Neural cell (in vitro differentiated cells): ENCODE data around the gene FNBP1L. TPM values are rescaled to one million over a fixed set of nuclear protein-coding genes. Genes with fewer than 3 reads are reported as not detected.
"Not testable (repeated sequence)": the region's sequence is repeated elsewhere in the genome, so short reads cannot be mapped to it uniquely, and the experiment has no call there.

ENCODE experiments used
- H2AFZ ChIP-seq: fragments of 200-600, 300-800 bp; sonication (generic), shearing (Covaris generic); 2 replicates; pipeline ENCODE4 v1.6.0; 2014; ENCODE audit warnings: low read depth, mild to moderate bottlenecking, antibody characterized with exemption, low read length, moderate library complexity
- H3F3A ChIP-seq: fragments of 200-600 bp; shearing (Covaris generic); 2 replicates; pipeline ENCODE4 v1.6.1; 2016; ENCODE audit warnings: mild to moderate bottlenecking, moderate library complexity, mixed read lengths, antibody characterized with exemption, low read length; ENCODE audit not compliant: insufficient read depth, poor library complexity, severe bottlenecking
- H3K27ac ChIP-seq: fragments of 200-600, 300-800 bp; sonication (generic), shearing (Covaris generic); 2 replicates; pipeline ENCODE4 v1.5.1; 2014; ENCODE audit warnings: mild to moderate bottlenecking, low read length, moderate library complexity
- H3K27me3 ChIP-seq: fragments of 300-800, 200-600 bp; sonication (generic), shearing (Covaris generic); 2 replicates; pipeline ENCODE4 v1.6.0; 2014; ENCODE audit warnings: mild to moderate bottlenecking, low read depth, low read length, moderate library complexity; ENCODE audit not compliant: insufficient read depth
- H3K36me3 ChIP-seq: fragments of 300-800, 200-600 bp; sonication (generic), shearing (Covaris generic); 2 replicates; pipeline ENCODE4 v1.5.1; 2014; ENCODE audit warnings: mild to moderate bottlenecking, antibody characterized with exemption, low read length, moderate library complexity; ENCODE audit not compliant: insufficient read depth
- H3K4me2 ChIP-seq: fragments of 300-800, 200-600 bp; sonication (generic), shearing (Covaris generic); 2 replicates; pipeline ENCODE4 v1.6.0; 2014; ENCODE audit warnings: mild to moderate bottlenecking, low read length
- H3K4me3 ChIP-seq: fragments of 300-800, 200-600 bp; sonication (generic), shearing (Covaris generic); 2 replicates; pipeline ENCODE4 v1.5.1; 2014; ENCODE audit warnings: mild to moderate bottlenecking, low read length, moderate library complexity
- H3K79me2 ChIP-seq: fragments of 200-600 bp; shearing (Covaris generic); replicated peaks from 2 replicates; pipeline ENCODE4 v1.6.0; 2014; ENCODE audit warnings: mild to moderate bottlenecking, low read length, moderate library complexity; ENCODE audit not compliant: insufficient read depth
- H3K9ac ChIP-seq: fragments of 300-800, 200-600 bp; sonication (generic), shearing (Covaris generic); 2 replicates; pipeline ENCODE4 v1.6.1; 2016; ENCODE audit warnings: mild to moderate bottlenecking, low read length, mixed read lengths
- H3K9me2 ChIP-seq: fragments of 200-600 bp; shearing (Covaris generic); 2 replicates; pipeline ENCODE4 v1.6.1; 2016; ENCODE audit warnings: mild to moderate bottlenecking, low read length, mixed read lengths; ENCODE audit not compliant: insufficient read depth
- H3K9me3 ChIP-seq: fragments of 200-600, 300-800 bp; sonication (generic), shearing (Covaris generic); 2 replicates; pipeline ENCODE4 v1.6.1; 2016; ENCODE audit warnings: mild to moderate bottlenecking, mixed run types, low read length, moderate library complexity, mixed read lengths
- H4K20me1 ChIP-seq: fragments of 200-600 bp; shearing (Covaris generic); 2 replicates; pipeline ENCODE4 v1.6.1; 2016; ENCODE audit warnings: mild to moderate bottlenecking, mixed run types; ENCODE audit not compliant: insufficient read depth
- EP300 ChIP-seq: fragments of 450-650 bp; conservative IDR thresholded peaks from 2 replicates; pipeline ENCODE4 v1.6.1; 2014; ENCODE audit warnings: antibody characterized with exemption, mild to moderate bottlenecking, moderate library complexity; ENCODE audit not compliant: poor library complexity, severe bottlenecking
- EZH2 ChIP-seq: fragments of 200-600, 300-800 bp; shearing (Covaris generic), sonication (generic); IDR thresholded peaks from 2 replicates; pipeline ENCODE4 v1.6.1; 2014; ENCODE audit warnings: antibody characterized with exemption, low read length, borderline replicate concordance, mild to moderate bottlenecking; ENCODE audit not compliant: insufficient read depth, poor library complexity, severe bottlenecking
- MXI1 ChIP-seq: fragments of 450-650 bp; conservative IDR thresholded peaks from 2 replicates; pipeline ENCODE4 v1.6.1; 2014; ENCODE audit warnings: antibody characterized with exemption, mild to moderate bottlenecking; ENCODE audit not compliant: poor library complexity, severe bottlenecking
- POLR2AphosphoS5 ChIP-seq: IDR thresholded peaks from 2 replicates; pipeline ENCODE4 v1.6.1; 2012
- RAD21 ChIP-seq: fragments of 450-650 bp; conservative IDR thresholded peaks from 2 replicates; pipeline ENCODE4 v1.6.1; 2014; ENCODE audit warnings: antibody characterized with exemption, mild to moderate bottlenecking, moderate library complexity
- SMC3 ChIP-seq: fragments of 450-650 bp; conservative IDR thresholded peaks from 2 replicates; pipeline ENCODE4 v1.6.1; 2014; ENCODE audit warnings: antibody characterized with exemption, mild to moderate bottlenecking, moderate library complexity; ENCODE audit not compliant: poor library complexity
- TAF1 ChIP-seq: IDR thresholded peaks from 2 replicates; pipeline ENCODE4 v1.6.1; 2012; ENCODE audit warnings: low read depth
- polyA plus RNA-seq: library from polyadenylated mRNA; depleted of rRNA; stranded (reverse); fragments of >200 nt; gene quantifications from 2 replicates; pipeline ENCODE4 v1.2.3, GENCODE V29; 2014
- TF ChIP-seq, protein P1 (sequence below): fragments of 450-650 bp; IDR thresholded peaks from 2 replicates; pipeline ENCODE4 v1.5.1; 2014; ENCODE audit warnings: antibody characterized with exemption, mild to moderate bottlenecking, moderate library complexity; ENCODE audit not compliant: poor library complexity, severe bottlenecking
- TF ChIP-seq, protein P2 (sequence below): IDR thresholded peaks from 2 replicates; pipeline ENCODE4 v1.6.1; 2012; ENCODE audit warnings: borderline replicate concordance

Gene FNBP1L
- polyA plus RNA-seq, 1 donor from 2014 or later: 1,044 TPM

- Histone ChIP-seq H3K27me3 (no peaks in the 10 kb centered on the region), H3K9ac (no peak overlapping the region), H3F3A (no peaks in the 10 kb centered on the region), H3K9me3 (no peaks in the 10 kb centered on the region), H3K36me3 (peaks cover 8% of the 10 kb centered on the region), H4K20me1 (peaks cover 13% of the 10 kb centered on the region), H3K4me2 (no peak overlapping the region), H3K9me2 (no peaks in the 10 kb centered on the region), H3K79me2 (peaks cover 84% of the 10 kb centered on the region), H2AFZ (no peak overlapping the region), H3K27ac (no peak overlapping the region), H3K4me3 (no peak overlapping the region)
- no peak for TF ChIP-seq EZH2
- no peak for TF ChIP-seq MXI1
- TF ChIP-seq RAD21: no peak
- TF ChIP-seq POLR2AphosphoS5: no peak
- TF ChIP-seq EP300: no peak
- no peak for TF ChIP-seq SMC3
- TF ChIP-seq TAF1: no peak
- TF ChIP-seq, protein P1, sequence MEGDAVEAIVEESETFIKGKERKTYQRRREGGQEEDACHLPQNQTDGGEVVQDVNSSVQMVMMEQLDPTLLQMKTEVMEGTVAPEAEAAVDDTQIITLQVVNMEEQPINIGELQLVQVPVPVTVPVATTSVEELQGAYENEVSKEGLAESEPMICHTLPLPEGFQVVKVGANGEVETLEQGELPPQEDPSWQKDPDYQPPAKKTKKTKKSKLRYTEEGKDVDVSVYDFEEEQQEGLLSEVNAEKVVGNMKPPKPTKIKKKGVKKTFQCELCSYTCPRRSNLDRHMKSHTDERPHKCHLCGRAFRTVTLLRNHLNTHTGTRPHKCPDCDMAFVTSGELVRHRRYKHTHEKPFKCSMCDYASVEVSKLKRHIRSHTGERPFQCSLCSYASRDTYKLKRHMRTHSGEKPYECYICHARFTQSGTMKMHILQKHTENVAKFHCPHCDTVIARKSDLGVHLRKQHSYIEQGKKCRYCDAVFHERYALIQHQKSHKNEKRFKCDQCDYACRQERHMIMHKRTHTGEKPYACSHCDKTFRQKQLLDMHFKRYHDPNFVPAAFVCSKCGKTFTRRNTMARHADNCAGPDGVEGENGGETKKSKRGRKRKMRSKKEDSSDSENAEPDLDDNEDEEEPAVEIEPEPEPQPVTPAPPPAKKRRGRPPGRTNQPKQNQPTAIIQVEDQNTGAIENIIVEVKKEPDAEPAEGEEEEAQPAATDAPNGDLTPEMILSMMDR: no peak
These were observed 13.3 kb downstream of the FNBP1L start for GRCh38 chr1:93461236-93461635.

DNA sequence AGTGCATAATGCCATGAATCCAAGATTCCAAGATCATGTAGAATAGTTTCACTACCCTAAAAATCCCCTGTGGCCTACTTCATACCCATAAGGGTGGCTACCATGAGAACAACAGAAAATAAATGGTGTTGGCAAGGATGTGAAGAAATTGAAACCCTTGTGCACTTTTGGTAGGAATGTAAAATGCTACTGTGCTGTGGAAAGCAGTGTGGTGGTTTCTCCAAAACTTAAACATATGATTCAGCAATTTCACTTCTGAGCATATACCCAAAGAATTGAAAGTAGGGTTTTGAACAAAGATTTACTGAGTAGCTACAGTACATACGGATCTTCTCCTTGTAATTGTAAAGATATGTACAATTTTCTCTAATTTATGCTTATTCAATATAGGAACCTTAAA lies 16.0 kb downstream of the FNBP1L start:
- H3K79me2 ChIP-seq: peaks cover 84% of the 10 kb centered on the region
- no peak overlapping the region for H3K9ac ChIP-seq
- no peaks in the 10 kb centered on the region for H3K9me2 ChIP-seq
- H4K20me1 ChIP-seq: peaks cover 5% of the 10 kb centered on the region
- no peak overlapping the region for H3K4me2 ChIP-seq
- TF ChIP-seq RAD21 (no peak), SMC3 (no peak), TAF1 (no peak), POLR2AphosphoS5 (no peak), EZH2 (no peak), MXI1 (no peak), EP300 (no peak)
- TF ChIP-seq, protein P2, sequence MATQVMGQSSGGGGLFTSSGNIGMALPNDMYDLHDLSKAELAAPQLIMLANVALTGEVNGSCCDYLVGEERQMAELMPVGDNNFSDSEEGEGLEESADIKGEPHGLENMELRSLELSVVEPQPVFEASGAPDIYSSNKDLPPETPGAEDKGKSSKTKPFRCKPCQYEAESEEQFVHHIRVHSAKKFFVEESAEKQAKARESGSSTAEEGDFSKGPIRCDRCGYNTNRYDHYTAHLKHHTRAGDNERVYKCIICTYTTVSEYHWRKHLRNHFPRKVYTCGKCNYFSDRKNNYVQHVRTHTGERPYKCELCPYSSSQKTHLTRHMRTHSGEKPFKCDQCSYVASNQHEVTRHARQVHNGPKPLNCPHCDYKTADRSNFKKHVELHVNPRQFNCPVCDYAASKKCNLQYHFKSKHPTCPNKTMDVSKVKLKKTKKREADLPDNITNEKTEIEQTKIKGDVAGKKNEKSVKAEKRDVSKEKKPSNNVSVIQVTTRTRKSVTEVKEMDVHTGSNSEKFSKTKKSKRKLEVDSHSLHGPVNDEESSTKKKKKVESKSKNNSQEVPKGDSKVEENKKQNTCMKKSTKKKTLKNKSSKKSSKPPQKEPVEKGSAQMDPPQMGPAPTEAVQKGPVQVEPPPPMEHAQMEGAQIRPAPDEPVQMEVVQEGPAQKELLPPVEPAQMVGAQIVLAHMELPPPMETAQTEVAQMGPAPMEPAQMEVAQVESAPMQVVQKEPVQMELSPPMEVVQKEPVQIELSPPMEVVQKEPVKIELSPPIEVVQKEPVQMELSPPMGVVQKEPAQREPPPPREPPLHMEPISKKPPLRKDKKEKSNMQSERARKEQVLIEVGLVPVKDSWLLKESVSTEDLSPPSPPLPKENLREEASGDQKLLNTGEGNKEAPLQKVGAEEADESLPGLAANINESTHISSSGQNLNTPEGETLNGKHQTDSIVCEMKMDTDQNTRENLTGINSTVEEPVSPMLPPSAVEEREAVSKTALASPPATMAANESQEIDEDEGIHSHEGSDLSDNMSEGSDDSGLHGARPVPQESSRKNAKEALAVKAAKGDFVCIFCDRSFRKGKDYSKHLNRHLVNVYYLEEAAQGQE: no peak
- no peaks in the 10 kb centered on the region for H3K27me3 ChIP-seq
- peaks cover 3% of the 10 kb centered on the region for H3K36me3 ChIP-seq
- no peak overlapping the region for H3K4me3 ChIP-seq
- no peak overlapping the region for H3K27ac ChIP-seq
- no peaks in the 10 kb centered on the region for H3K9me3 ChIP-seq
- no peaks in the 10 kb centered on the region for H3F3A ChIP-seq
- no peak overlapping the region for H2AFZ ChIP-seq

GRCh38 chr1:93465371-93466082 lies 17.6 kb downstream of the FNBP1L start:
- H3K9me2 ChIP-seq, H3K9ac ChIP-seq, H3K4me3 ChIP-seq, H3F3A ChIP-seq, H3K36me3 ChIP-seq, H3K27ac ChIP-seq, H2AFZ ChIP-seq, H3K4me2 ChIP-seq, H3K9me3 ChIP-seq, H3K27me3 ChIP-seq: not testable (repeated sequence)
- peaks cover 11% of the 10 kb centered on the region for H4K20me1 ChIP-seq
- peaks cover 82% of the 10 kb centered on the region for H3K79me2 ChIP-seq
